ENCODE data around the gene MAML1.

DNA sequence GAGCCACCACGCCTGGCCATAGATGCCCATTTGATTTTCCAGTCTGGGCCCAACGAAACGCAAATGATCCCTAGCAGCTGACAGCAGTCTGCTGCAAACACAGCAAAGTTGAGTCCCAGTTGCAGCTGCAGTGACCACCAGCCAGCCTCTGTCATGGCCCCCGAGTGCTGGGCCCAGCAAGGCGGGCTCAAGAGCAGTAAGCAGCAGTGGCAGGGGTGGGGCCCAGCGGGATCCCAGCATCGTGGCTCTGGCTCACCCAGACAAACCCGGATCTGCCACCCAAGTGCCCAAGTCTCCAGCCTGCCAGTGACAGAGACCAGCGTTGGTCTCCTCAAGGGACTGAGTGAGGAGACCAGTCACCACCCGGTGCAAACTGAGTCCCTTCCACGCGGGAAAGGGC, 54.2 kb downstream of the MAML1 start:
- no peak for TF ChIP-seq POLR2A (IDR thresholded peaks at IDR 0.05; ENCODE audit: extremely low read depth, insufficient read length)
- TF ChIP-seq, protein P1, sequence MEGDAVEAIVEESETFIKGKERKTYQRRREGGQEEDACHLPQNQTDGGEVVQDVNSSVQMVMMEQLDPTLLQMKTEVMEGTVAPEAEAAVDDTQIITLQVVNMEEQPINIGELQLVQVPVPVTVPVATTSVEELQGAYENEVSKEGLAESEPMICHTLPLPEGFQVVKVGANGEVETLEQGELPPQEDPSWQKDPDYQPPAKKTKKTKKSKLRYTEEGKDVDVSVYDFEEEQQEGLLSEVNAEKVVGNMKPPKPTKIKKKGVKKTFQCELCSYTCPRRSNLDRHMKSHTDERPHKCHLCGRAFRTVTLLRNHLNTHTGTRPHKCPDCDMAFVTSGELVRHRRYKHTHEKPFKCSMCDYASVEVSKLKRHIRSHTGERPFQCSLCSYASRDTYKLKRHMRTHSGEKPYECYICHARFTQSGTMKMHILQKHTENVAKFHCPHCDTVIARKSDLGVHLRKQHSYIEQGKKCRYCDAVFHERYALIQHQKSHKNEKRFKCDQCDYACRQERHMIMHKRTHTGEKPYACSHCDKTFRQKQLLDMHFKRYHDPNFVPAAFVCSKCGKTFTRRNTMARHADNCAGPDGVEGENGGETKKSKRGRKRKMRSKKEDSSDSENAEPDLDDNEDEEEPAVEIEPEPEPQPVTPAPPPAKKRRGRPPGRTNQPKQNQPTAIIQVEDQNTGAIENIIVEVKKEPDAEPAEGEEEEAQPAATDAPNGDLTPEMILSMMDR (IDR thresholded peaks at IDR 0.05; ENCODE audit: low read depth, low read length) = no peak
- TF ChIP-seq, protein P2, sequence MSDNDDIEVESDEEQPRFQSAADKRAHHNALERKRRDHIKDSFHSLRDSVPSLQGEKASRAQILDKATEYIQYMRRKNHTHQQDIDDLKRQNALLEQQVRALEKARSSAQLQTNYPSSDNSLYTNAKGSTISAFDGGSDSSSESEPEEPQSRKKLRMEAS (IDR thresholded peaks at IDR 0.05; ENCODE audit: low read depth, low read length) = no peak

Measured in NB4 (cell line).